K562 (cell line): ENCODE results near the gene OR2W3. TPM values are rescaled to one million over a fixed set of nuclear protein-coding genes. Genes with fewer than 3 reads are reported as not detected.

Source experiments
- ADNP ChIP-seq: fragments of 200-800 bp; sonication (Bioruptor generic); IDR thresholded peaks from 2 replicates; pipeline ENCODE4 v1.6.1; 2016; ENCODE audit warnings: missing genetic modification characterization, missing compliant biosample characterization
- CC2D1A ChIP-seq: fragments of 450-650 bp; IDR thresholded peaks from 2 replicates; pipeline ENCODE4 v1.6.1; 2017; ENCODE audit warnings: mild to moderate bottlenecking
- DNMT1 ChIP-seq: fragments of 450-650 bp; IDR thresholded peaks from 2 replicates; pipeline ENCODE4 v1.6.1; 2016; ENCODE audit warnings: antibody characterized with exemption, mild to moderate bottlenecking
- JUN ChIP-seq, 2 experiments: sonication (generic) in 1 of 2; formaldehyde crosslinking in 1 of 2; IDR thresholded peaks; 2 replicates each; pipeline versions ENCODE4 v1.6.1 to v1.8.0; 2012 to 2022; ENCODE audit warnings: borderline replicate concordance in 2 of 2, mild to moderate bottlenecking in 2 of 2, improper control_type of control experiment in 1 of 2, low read depth in 1 of 2, low read length in 1 of 2, missing genetic modification reagents in 1 of 2
- L3MBTL2 ChIP-seq: fragments of 450-650 bp; IDR thresholded peaks from 2 replicates; pipeline ENCODE4 v1.6.1; 2016; ENCODE audit warnings: mild to moderate bottlenecking, moderate library complexity
- POLR2B ChIP-seq: fragments of 450-650 bp; IDR thresholded peaks from 2 replicates; pipeline ENCODE4 v1.6.1; 2018; ENCODE audit warnings: low read depth; ENCODE audit not compliant: partially characterized antibody
- POLR3A ChIP-seq: IDR thresholded peaks from 2 replicates; pipeline ENCODE4 v1.6.1; 2011; ENCODE audit warnings: borderline replicate concordance, mild to moderate bottlenecking, moderate library complexity; ENCODE audit not compliant: insufficient read length, insufficient read depth; ENCODE audit errors: extremely low read depth
- RCOR1 ChIP-seq, 2 experiments: IDR thresholded peaks; 2 replicates each; pipeline ENCODE4 v1.6.1; 2012; ENCODE audit warnings: low read depth in 2 of 2, low read length in 2 of 2, borderline replicate concordance in 1 of 2, improper control_type of control experiment in 1 of 2
- SMAD4 ChIP-seq: fragments of 250-450 bp; sonication (Bioruptor Pico); conservative IDR thresholded peaks from 2 replicates; pipeline ENCODE4 v1.8.0; 2021; ENCODE audit warnings: inconsistent platforms, mild to moderate bottlenecking, moderate library complexity
- SMC3 ChIP-seq: conservative IDR thresholded peaks from 2 replicates; pipeline ENCODE4 v1.6.1; 2011; ENCODE audit warnings: low read depth, low read length, improper control_type of control experiment; ENCODE audit not compliant: insufficient read depth
- STAT5A ChIP-seq: IDR thresholded peaks from 2 replicates; pipeline ENCODE4 v1.6.1; 2012; ENCODE audit warnings: low read length, inconsistent platforms, borderline replicate concordance
- TCF7 ChIP-seq: sonication (generic); IDR thresholded peaks from 2 replicates; pipeline ENCODE4 v1.6.1; 2016; ENCODE audit warnings: antibody characterized with exemption, borderline replicate concordance
- U2AF1 ChIP-seq: fragments of 200-400 bp; formaldehyde crosslinking; optimal IDR thresholded peaks from 2 replicates; pipeline ENCODE3; 2017; ENCODE audit warnings: mild to moderate bottlenecking, low read depth, low read length, moderate library complexity
- ZNF143 ChIP-seq: sonication (generic); formaldehyde crosslinking; IDR thresholded peaks from 2 replicates; pipeline ENCODE4 v1.9.0; 2022; ENCODE audit warnings: mild to moderate bottlenecking, missing genetic modification reagents
- polyA plus RNA-seq, 8 experiments: library from polyadenylated mRNA; depleted of rRNA in 4 of 8; stranded (reverse) in 5 of 8; unstranded in 3 of 8; fragments of >200 nt; fragmentation: Nextera tagmentation in 2 of 8; fragmentation: Illumina TruSeq in 1 of 8; extraction: Ambion mirVana in 2 of 8; extraction: Trizol in 1 of 8; gene quantifications; 2 replicates each; pipeline versions ENCODE4 v1.2.1 to v1.2.3, GENCODE V29; 2011 to 2014; ENCODE audit warnings: inconsistent platforms in 1 of 8, missing spikeins in 1 of 8
- total RNA-seq, 7 experiments: library from RNA; depleted of rRNA in 6 of 7; stranded (reverse); fragments of >200 nt in 6 of 7; fragmentation: Illumina TruSeq in 2 of 7; extraction: Trizol in 2 of 7; gene quantifications; 2 replicates each; pipeline versions ENCODE4 v1.2.1 to v1.2.3, GENCODE V29; 2011 to 2021; ENCODE audit warnings: low replicate concordance in 1 of 7
- TF ChIP-seq, protein P1 (sequence below): sonication (generic); formaldehyde crosslinking; IDR thresholded peaks from 2 replicates; pipeline ENCODE4 v1.8.0; 2022; ENCODE audit warnings: missing genetic modification reagents, mild to moderate bottlenecking, moderate library complexity, borderline replicate concordance
- TF ChIP-seq, protein P2 (sequence below), 2 experiments: fragments of 450-650 bp in 1 of 2; sonication (generic) in 1 of 2; formaldehyde crosslinking in 1 of 2; IDR thresholded peaks in 1 of 2; conservative IDR thresholded peaks in 1 of 2; 2 replicates each; pipeline versions ENCODE4 v1.6.1 to v1.8.1; 2016 to 2023; ENCODE audit warnings: mild to moderate bottlenecking in 2 of 2, moderate library complexity in 2 of 2, inconsistent platforms in 1 of 2, missing genetic modification reagents in 1 of 2
- TF ChIP-seq, protein P3 (sequence below): sonication (generic); formaldehyde crosslinking; IDR thresholded peaks from 2 replicates; pipeline ENCODE4 v1.8.1; 2022; ENCODE audit warnings: missing genetic modification reagents

OR2W3 gene
- total and polyA plus RNA-seq, 9 of the 15 experiments (the other 6 are each of a cell fraction or from before 2014, with no cell fraction given), result 0.67 to 7.6 (median 3.7) TPM

DNA sequence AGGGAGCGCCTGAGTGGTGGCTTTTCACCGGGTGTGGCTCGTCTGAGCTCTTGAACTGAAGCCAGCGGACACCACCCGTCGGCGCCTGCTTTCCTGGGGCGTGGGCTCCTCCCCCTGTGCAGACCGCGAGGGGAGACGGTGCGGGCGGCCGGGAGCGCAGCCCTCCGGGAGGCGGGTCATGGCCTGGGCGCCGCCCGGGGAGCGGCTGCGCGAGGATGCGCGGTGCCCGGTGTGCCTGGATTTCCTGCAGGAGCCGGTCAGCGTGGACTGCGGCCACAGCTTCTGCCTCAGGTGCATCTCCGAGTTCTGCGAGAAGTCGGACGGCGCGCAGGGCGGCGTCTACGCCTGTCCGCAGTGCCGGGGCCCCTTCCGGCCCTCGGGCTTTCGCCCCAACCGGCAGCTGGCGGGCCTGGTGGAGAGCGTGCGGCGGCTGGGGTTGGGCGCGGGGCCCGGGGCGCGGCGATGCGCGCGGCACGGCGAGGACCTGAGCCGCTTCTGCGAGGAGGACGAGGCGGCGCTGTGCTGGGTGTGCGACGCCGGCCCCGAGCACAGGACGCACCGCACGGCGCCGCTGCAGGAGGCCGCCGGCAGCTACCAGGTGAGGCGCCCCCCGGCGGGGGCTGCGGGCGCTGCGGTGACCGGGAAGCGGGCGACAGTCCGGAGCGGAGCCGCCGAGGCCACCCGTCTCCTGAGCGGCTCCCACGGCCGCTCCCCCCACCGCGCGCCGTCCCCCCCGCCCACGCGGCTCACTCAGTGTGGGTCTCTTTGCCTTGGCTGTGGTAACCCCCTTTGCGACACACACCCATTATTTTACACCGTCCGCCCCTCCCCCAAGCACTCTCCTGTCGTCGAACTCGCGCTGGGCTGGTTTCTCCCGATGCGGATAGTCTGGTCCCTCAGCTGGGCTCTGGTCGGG, 38.1 kb upstream of the OR2W3 start, which contains the start of gene TRIM58 (continued):
- TF ChIP-seq ZNF143 (no peak; the same call in 1 of the 2 replicates), CC2D1A (no peak), TCF7 (no peak; the same call in 1 of the 2 replicates), U2AF1 (peak; percentile 85), RCOR1 (IDR thresholded peaks at IDR 0.05; ENCODE audit: borderline replicate concordance in 1 of 2, low read depth in 2 of 2, low read length in 2 of 2) (peak in 1 of 2 experiments; percentile 42; a peak in 1 of 4 replicates), DNMT1 (no peak), POLR2B (peak; percentile 33), ADNP (tag) (no peak), POLR3A (no peak), SMC3 (peak; percentile 40), STAT5A (no peak; the same call in 1 of the 2 replicates), L3MBTL2 (peak; percentile 82), SMAD4 (peak; percentile 94), JUN (IDR thresholded peaks at IDR 0.05; ENCODE audit: borderline replicate concordance, low read depth, low read length) (peak; percentile 7; the same call in 1 of the 2 replicates), JUN (CRISPR knock-in tag; IDR thresholded peaks at IDR 0.05; ENCODE audit: borderline replicate concordance) (peak; percentile 69; the same call in 1 of the 2 replicates)
- TF ChIP-seq, protein P1, sequence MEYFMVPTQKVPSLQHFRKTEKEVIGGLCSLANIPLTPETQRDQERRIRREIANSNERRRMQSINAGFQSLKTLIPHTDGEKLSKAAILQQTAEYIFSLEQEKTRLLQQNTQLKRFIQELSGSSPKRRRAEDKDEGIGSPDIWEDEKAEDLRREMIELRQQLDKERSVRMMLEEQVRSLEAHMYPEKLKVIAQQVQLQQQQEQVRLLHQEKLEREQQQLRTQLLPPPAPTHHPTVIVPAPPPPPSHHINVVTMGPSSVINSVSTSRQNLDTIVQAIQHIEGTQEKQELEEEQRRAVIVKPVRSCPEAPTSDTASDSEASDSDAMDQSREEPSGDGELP, result peak; percentile 46
- TF ChIP-seq, protein P2, sequence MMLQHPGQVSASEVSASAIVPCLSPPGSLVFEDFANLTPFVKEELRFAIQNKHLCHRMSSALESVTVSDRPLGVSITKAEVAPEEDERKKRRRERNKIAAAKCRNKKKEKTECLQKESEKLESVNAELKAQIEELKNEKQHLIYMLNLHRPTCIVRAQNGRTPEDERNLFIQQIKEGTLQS (IDR thresholded peaks at IDR 0.05), result no peak
- TF ChIP-seq, protein P2 (CRISPR knock-in tag; conservative IDR thresholded peaks at IDR 0.05), result no peak
- TF ChIP-seq, protein P3, sequence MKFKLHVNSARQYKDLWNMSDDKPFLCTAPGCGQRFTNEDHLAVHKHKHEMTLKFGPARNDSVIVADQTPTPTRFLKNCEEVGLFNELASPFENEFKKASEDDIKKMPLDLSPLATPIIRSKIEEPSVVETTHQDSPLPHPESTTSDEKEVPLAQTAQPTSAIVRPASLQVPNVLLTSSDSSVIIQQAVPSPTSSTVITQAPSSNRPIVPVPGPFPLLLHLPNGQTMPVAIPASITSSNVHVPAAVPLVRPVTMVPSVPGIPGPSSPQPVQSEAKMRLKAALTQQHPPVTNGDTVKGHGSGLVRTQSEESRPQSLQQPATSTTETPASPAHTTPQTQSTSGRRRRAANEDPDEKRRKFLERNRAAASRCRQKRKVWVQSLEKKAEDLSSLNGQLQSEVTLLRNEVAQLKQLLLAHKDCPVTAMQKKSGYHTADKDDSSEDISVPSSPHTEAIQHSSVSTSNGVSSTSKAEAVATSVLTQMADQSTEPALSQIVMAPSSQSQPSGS (CRISPR knock-in tag), result no peak
